ENCODE data around the gene ANKRD52.
A peak's percentile ranks its signal among the peaks of the same experiment; 100 is the strongest.

Gene ANKRD52

GRCh38 chr12:56237552-56237951 lies 20.6 kb downstream of the ANKRD52 start:
- no peak for DNase-seq

GRCh38 chr12:56236985-56237384 lies 21.2 kb downstream of the ANKRD52 start:
- DNase-seq = no peak

- DNase-seq = no peak
Observed at GRCh38 chr12:56236091-56236490, 22.1 kb downstream of the ANKRD52 start.

GRCh38 chr12:56234746-56235436 lies 23.3 kb downstream of the ANKRD52 start:
- no peak for DNase-seq

- no peak for DNase-seq
Observed at GRCh38 chr12:56231184-56231582, 27.0 kb downstream of the ANKRD52 start.

- no peak for DNase-seq
Observed at GRCh38 chr12:56230432-56231183, 27.6 kb downstream of the ANKRD52 start.

GRCh38 chr12:56229916-56230431 lies 28.2 kb downstream of the ANKRD52 start, which contains the start of gene SLC39A5:
Gene SLC39A5, plus strand, starts transcription at chr12:56230051. Its CDS starts 1,224 bp downstream, at chr12:56231275.
- DNase-seq = no peak

GRCh38 chr12:56229082-56229481 lies 29.1 kb downstream of the ANKRD52 start:
- no peak for DNase-seq

GRCh38 chr12:56224954-56225353 lies 33.2 kb downstream of the ANKRD52 start:
- no peak for DNase-seq

- peak; percentile 96 for DNase-seq
Observed at GRCh38 chr12:56224102-56224701, 34.0 kb downstream of the ANKRD52 start, which contains the start of gene NABP2. Gene NABP2, plus strand, starts transcription at chr12:56224342. Its CDS starts 515 bp downstream, at chr12:56224857.

- DNase-seq = no peak
Observed at GRCh38 chr12:56223571-56224101, 34.5 kb downstream of the ANKRD52 start.

- no peak for DNase-seq
Observed at GRCh38 chr12:56222531-56222895, 35.7 kb downstream of the ANKRD52 start.

- DNase-seq = peak; percentile 94
Observed at GRCh38 chr12:56221757-56222530, 36.2 kb downstream of the ANKRD52 start, which contains the start of gene RNF41. Gene RNF41, minus strand, starts transcription at chr12:56221922. Its CDS starts 7,875 bp downstream, at chr12:56214047.

GRCh38 chr12:56221232-56221756 lies 36.9 kb downstream of the ANKRD52 start:
- no peak for DNase-seq

- no peak for DNase-seq
Observed at GRCh38 chr12:56220611-56221231, 37.5 kb downstream of the ANKRD52 start.

GRCh38 chr12:56219840-56220239 lies 38.3 kb downstream of the ANKRD52 start:
- no peak for DNase-seq

GRCh38 chr12:56216461-56216860 lies 41.7 kb downstream of the ANKRD52 start:
- no peak for DNase-seq

GRCh38 chr12:56213878-56214277 lies 44.3 kb downstream of the ANKRD52 start:
- DNase-seq = no peak

GRCh38 chr12:56212361-56212760 lies 45.8 kb downstream of the ANKRD52 start:
- DNase-seq = no peak

GRCh38 chr12:56208006-56208405 lies 50.2 kb downstream of the ANKRD52 start:
- DNase-seq = peak; percentile 76

- DNase-seq = no peak
Observed at GRCh38 chr12:56206452-56207166, 51.6 kb downstream of the ANKRD52 start.

Data from NCI-H2171 treated with DMSO at 0.1 percent for 48 hours (cell line).